SU-DHL-6 (cell line): Measurements from ENCODE around the gene SYT11.

Experiments used
- CTCF ChIP-seq: fragments of 200-600 bp; sonication (generic); IDR thresholded peaks from one replicate; pipeline ENCODE4 v1.5.1; 2017; ENCODE audit warnings: antibody characterized with exemption, mild to moderate bottlenecking, low read length, moderate library complexity; ENCODE audit not compliant: insufficient read depth, poor library complexity, severe bottlenecking
- EZH2phosphoT487 ChIP-seq: fragments of 200-600 bp; sonication (generic), shearing (Covaris generic); conservative IDR thresholded peaks from 2 replicates; pipeline ENCODE4 v1.6.1; 2018; ENCODE audit warnings: mild to moderate bottlenecking, antibody characterized with exemption, low read length, moderate library complexity, mixed read lengths

GRCh38 chr1:155920717-155921116 is 61.4 kb downstream of the SYT11 start:
- TF ChIP-seq CTCF (no peak), EZH2phosphoT487 (no peak)
